K562 treated with DMSO at 1 percent for 4 hours (cell line): ENCODE measurements around the gene L3MBTL1. TPM values are rescaled to one million over a fixed set of nuclear protein-coding genes. Genes with fewer than 3 reads are reported as not detected.

Source experiments
- total RNA-seq: library from RNA; unstranded; fragments of 300-600 nt; gene quantifications from 2 replicates; pipeline ENCODE4 v1.2.3, GENCODE V29; 2022; ENCODE audit not compliant: insufficient read depth

The L3MBTL1 gene
- total RNA-seq, result 0.76 and 2.1 TPM in 2 replicates

GRCh38 chr20:43507150-43508080 lies at the start of gene L3MBTL1:
L3MBTL1 (plus strand) TSS chr20:43507697; CDS start chr20:43513504, 5,807 bp downstream.

GRCh38 chr20:43558412-43559146 lies 51.1 kb downstream of the L3MBTL1 start, which contains the start of gene SGK2:
SGK2 (plus strand) TSS chr20:43559027; CDS start chr20:43566496, 7,469 bp downstream.

GRCh38 chr20:43590392-43591303 lies 83.2 kb downstream of the L3MBTL1 start, which contains the start of gene IFT52:
IFT52 (plus strand) TSS chr20:43590937; CDS start chr20:43594699, 3,762 bp downstream.

Other genes starting within 250 kb of the L3MBTL1 start
- gene SRSF6, start 49.8 kb upstream of the L3MBTL1 start, total RNA-seq, result 28.9 and 43.4 TPM in 2 replicates
- gene SGK2, start 51.3 kb downstream of the L3MBTL1 start, total RNA-seq, result not detected in 2 replicates
- 9.6 and 16.2 TPM in 2 replicates for gene IFT52, start 83.2 kb downstream of the L3MBTL1 start, total RNA-seq
- 137 and 143 TPM in 2 replicates for gene MYBL2, start 159.4 kb downstream of the L3MBTL1 start, total RNA-seq
- not detected in 2 replicates for gene GTSF1L, start 219.3 kb downstream of the L3MBTL1 start, total RNA-seq